OCI-LY1 (cell line): ENCODE data around the gene SEMA4B.

Source experiments
- CTCF ChIP-seq: fragments of 200-600 bp; sonication (generic), shearing (Covaris generic); IDR thresholded peaks from 2 replicates; pipeline ENCODE4 v1.5.1; 2017; ENCODE audit warnings: mild to moderate bottlenecking, antibody characterized with exemption, low read length, moderate library complexity, mixed read lengths
- EZH2 ChIP-seq: fragments of 200-600 bp; sonication (generic), shearing (Covaris generic); IDR thresholded peaks from 2 replicates; pipeline ENCODE4 v1.8.0; 2017; ENCODE audit warnings: borderline replicate concordance, mixed run types, mild to moderate bottlenecking, antibody characterized with exemption, low read length, moderate library complexity, mixed read lengths

DNA sequence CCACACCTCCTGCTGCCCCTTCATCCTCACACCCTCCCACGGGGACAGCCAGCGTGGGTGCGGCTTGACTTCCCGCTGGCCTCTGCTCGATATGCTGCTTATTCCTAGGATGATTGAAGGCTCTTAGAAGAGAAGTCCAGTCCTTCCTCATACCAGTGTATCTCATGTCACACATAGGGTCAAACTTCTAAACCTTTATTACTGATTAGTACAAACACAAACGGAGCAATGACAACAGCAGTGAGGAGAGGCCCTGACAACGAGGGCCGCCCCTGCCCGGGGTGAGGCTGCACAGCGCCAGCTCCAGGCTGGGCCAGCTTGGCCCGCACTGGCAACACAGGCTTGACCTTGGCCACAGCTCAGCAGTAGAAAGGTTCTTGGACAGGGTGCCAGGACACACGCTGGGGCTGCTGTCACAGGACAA is 29.0 kb downstream of the SEMA4B start:
- no peak for TF ChIP-seq CTCF
- no peak for TF ChIP-seq EZH2
